ENCODE data around the gene RGMA.

The RGMA gene

GRCh38 chr15:93047621-93048425 lies 41.2 kb downstream of the RGMA start:
- Histone ChIP-seq H3K4me1 (peaks cover 18 to 98% (median 79%) of the 10 kb centered on the region in 10 experiments), H3K9me3 (replicated peaks in 1 of 11) (peaks cover 0 to 12% (median 8%) of the 10 kb centered on the region in 11 experiments; a peak in 12 of 22 replicates), H3K27ac (peak overlapping the region in 9 of 11 experiments; percentile 7 to 75 (median 64); a peak in 16 of 22 replicates), H3K4me3 (no peak overlapping the region), H3K9ac (peak overlapping the region in 8 of 11 experiments; percentile 32 to 58 (median 44); a peak in 13 of 22 replicates), H3K4me2 (peak overlapping the region; percentile 46 to 93 (median 78)), H3K27me3 (0 out of 22 replicates have a peak, but pooled peaks cover 0 to 4% (median 0%) of the 10 kb centered on the region in 11 experiments), H4K20me1 (peaks cover 0 to 86% (median 12%) of the 10 kb centered on the region in 11 experiments; a peak in 13 of 22 replicates), H3K36me3 (peaks cover 0 to 85% (median 48%) of the 10 kb centered on the region in 11 experiments; a peak in 14 of 22 replicates)
- TF ChIP-seq Cebpa-rat (IDR thresholded peaks at IDR 0.05), result no peak

DNA sequence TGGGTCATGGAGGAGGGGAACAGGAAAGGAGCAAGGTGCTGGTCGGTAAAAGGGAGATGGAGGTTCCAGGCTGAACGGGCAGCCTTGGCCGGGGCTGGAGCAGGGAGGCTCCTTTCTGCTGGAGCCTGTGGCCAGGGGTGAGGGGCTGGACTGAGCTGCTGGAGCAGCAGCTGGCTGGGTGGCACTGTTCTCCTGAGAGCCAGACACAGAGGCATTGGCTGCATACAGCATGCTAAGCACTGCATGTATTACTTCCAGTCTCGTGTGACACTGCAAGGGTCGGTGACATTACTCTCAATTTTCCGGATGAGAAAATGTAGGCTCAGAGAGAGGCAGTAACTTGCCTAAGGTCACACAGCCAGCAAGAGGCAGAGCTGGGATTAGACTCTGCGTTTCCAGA lies 42.3 kb downstream of the RGMA start:
- peak overlapping the region in 9 of 11 experiments; percentile 70 to 93 (median 86); a peak in 15 of 22 replicates for H3K4me2 ChIP-seq
- 0 out of 22 replicates have a peak, but pooled peaks cover 0 to 4% (median 0%) of the 10 kb centered on the region in 11 experiments for H3K27me3 ChIP-seq
- peaks cover 0 to 12% (median 8%) of the 10 kb centered on the region in 11 experiments; a peak in 12 of 22 replicates for H3K9me3 ChIP-seq (replicated peaks in 1 of 11)
- no peak overlapping the region for H3K4me3 ChIP-seq
- TF ChIP-seq Cebpa-rat (IDR thresholded peaks at IDR 0.05), result no peak
- peaks cover 27 to 98% (median 89%) of the 10 kb centered on the region in 10 experiments for H3K4me1 ChIP-seq
- peaks cover 0 to 82% (median 45%) of the 10 kb centered on the region in 11 experiments; a peak in 14 of 22 replicates for H3K36me3 ChIP-seq
- H3K27ac ChIP-seq, result peak overlapping the region in 7 of 11 experiments; percentile 46 to 75 (median 66); a peak in 12 of 22 replicates
- H4K20me1 ChIP-seq, result peaks cover 0 to 75% (median 12%) of the 10 kb centered on the region in 11 experiments; a peak in 13 of 22 replicates
- H3K9ac ChIP-seq, result peak overlapping the region in 3 of 11 experiments; percentile 41 to 58 (median 48); a peak in 2 of 22 replicates

GRCh38 chr15:93046120-93046519 lies 42.9 kb downstream of the RGMA start:
- TF ChIP-seq Cebpa-rat (IDR thresholded peaks at IDR 0.05), result no peak
- H3K36me3 ChIP-seq, result peaks cover 0 to 80% (median 39%) of the 10 kb centered on the region in 11 experiments; a peak in 14 of 22 replicates

DNA sequence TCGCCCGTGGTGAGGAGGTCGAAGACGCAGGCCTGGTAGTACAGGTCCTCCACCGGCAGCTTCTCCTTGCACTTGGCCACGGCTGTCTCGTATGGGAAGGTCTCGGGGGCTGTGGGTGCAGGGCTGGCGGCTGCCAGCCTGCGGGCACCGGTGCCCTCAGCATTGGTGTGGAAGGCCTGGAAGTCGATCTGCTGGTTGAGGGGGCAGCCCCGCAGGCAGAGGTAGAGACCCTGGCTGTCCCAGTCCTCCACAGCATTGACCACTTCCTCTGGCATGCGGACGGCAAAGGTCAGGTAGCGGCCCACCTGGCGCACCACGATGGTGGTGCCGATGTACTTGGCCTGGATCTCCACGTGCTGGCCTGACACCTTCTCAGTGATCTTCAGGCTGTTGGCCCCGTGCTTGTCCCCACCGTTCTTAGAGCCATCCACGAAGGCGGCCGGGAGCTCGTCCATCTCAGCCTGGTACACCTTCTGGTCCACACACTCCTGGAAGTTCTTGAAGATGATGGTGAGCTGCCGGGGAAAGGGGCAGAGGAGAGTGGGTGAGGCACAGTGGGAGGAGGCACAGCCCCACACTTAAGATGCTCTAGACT lies 43.7 kb downstream of the RGMA start:
- Histone ChIP-seq H3K4me2 (peak overlapping the region in 7 of 11 experiments; percentile 1 to 68 (median 58); a peak in 7 of 22 replicates), H3K4me1 (peaks cover 36 to 99% (median 92%) of the 10 kb centered on the region in 10 experiments), H3K27ac (peak overlapping the region in 2 of 11 experiments; percentile 45 to 48; a peak in 3 of 22 replicates)

More at GRCh38 chr15:93046120-93046519, 42.9 kb downstream of the RGMA start:
- H3K27me3 ChIP-seq, result 0 out of 22 replicates have a peak, but pooled peaks cover 0 to 4% (median 0%) of the 10 kb centered on the region in 11 experiments
- H3K4me3 ChIP-seq, result no peak overlapping the region
- peaks cover 0 to 12% (median 8%) of the 10 kb centered on the region in 11 experiments; a peak in 12 of 22 replicates for H3K9me3 ChIP-seq (replicated peaks in 1 of 11)
- H3K27ac ChIP-seq, result no peak overlapping the region
- H3K9ac ChIP-seq, result no peak overlapping the region
- H3K4me1 ChIP-seq, result peaks cover 29 to 98% (median 91%) of the 10 kb centered on the region in 10 experiments
- 0 out of 22 replicates have a peak overlapping the region, but pooled peaks of 1 of the 11 experiments have one; percentile 93 for H3K4me2 ChIP-seq
- peaks cover 0 to 69% (median 12%) of the 10 kb centered on the region in 11 experiments; a peak in 13 of 22 replicates for H4K20me1 ChIP-seq

GRCh38 chr15:93044301-93045190 lies 44.5 kb downstream of the RGMA start:
- 0 out of 22 replicates have a peak, but pooled peaks cover 0 to 4% (median 0%) of the 10 kb centered on the region in 11 experiments for H3K27me3 ChIP-seq
- TF ChIP-seq Cebpa-rat (IDR thresholded peaks at IDR 0.05), result no peak
- H3K9ac ChIP-seq, result peak overlapping the region in 6 of 11 experiments; percentile 11 to 51 (median 40); a peak in 7 of 22 replicates
- H3K4me1 ChIP-seq, result peaks cover 41 to 98% (median 92%) of the 10 kb centered on the region in 10 experiments
- H3K4me3 ChIP-seq, result no peak overlapping the region
- H3K9me3 ChIP-seq (replicated peaks in 1 of 11), result peaks cover 0 to 12% (median 8%) of the 10 kb centered on the region in 11 experiments; a peak in 12 of 22 replicates
- peaks cover 0 to 54% (median 7%) of the 10 kb centered on the region in 11 experiments; a peak in 13 of 22 replicates for H4K20me1 ChIP-seq
- peaks cover 0 to 68% (median 30%) of the 10 kb centered on the region in 11 experiments; a peak in 14 of 22 replicates for H3K36me3 ChIP-seq
- H3K4me2 ChIP-seq, result peak overlapping the region in 8 of 11 experiments; percentile 51 to 68 (median 59); a peak in 15 of 22 replicates
- H3K27ac ChIP-seq, result peak overlapping the region in 8 of 11 experiments; percentile 4 to 48 (median 31); a peak in 10 of 22 replicates

More for the DNA sequence above, 43.7 kb downstream of the RGMA start:
- TF ChIP-seq Cebpa-rat (IDR thresholded peaks at IDR 0.05), result no peak
- Histone ChIP-seq H3K36me3 (peaks cover 0 to 75% (median 30%) of the 10 kb centered on the region in 11 experiments; a peak in 14 of 22 replicates), H3K4me3 (no peak overlapping the region), H3K9ac (no peak overlapping the region), H3K27me3 (0 out of 22 replicates have a peak, but pooled peaks cover 0 to 4% (median 0%) of the 10 kb centered on the region in 11 experiments), H3K9me3 (replicated peaks in 1 of 11) (peaks cover 0 to 12% (median 8%) of the 10 kb centered on the region in 11 experiments; a peak in 12 of 22 replicates), H4K20me1 (peaks cover 0 to 61% (median 12%) of the 10 kb centered on the region in 11 experiments; a peak in 13 of 22 replicates)

GRCh38 chr15:93043621-93044300 lies 45.2 kb downstream of the RGMA start:
- H3K27ac ChIP-seq, result peak overlapping the region in 8 of 11 experiments; percentile 4 to 48 (median 31); a peak in 10 of 22 replicates
- peaks cover 0 to 62% (median 30%) of the 10 kb centered on the region in 11 experiments; a peak in 14 of 22 replicates for H3K36me3 ChIP-seq
- H3K27me3 ChIP-seq, result 0 out of 22 replicates have a peak, but pooled peaks cover 0 to 4% (median 0%) of the 10 kb centered on the region in 11 experiments
- peaks cover 36 to 96% (median 89%) of the 10 kb centered on the region in 10 experiments for H3K4me1 ChIP-seq
- H3K4me2 ChIP-seq, result peak overlapping the region in 8 of 11 experiments; percentile 51 to 68 (median 59); a peak in 16 of 22 replicates
- H3K9ac ChIP-seq, result peak overlapping the region in 8 of 11 experiments; percentile 11 to 51 (median 36); a peak in 9 of 22 replicates
- H3K9me3 ChIP-seq (replicated peaks in 1 of 11), result peaks cover 0 to 12% (median 8%) of the 10 kb centered on the region in 11 experiments; a peak in 12 of 22 replicates
- TF ChIP-seq Cebpa-rat (IDR thresholded peaks at IDR 0.05), result no peak
- peaks cover 0 to 46% (median 0%) of the 10 kb centered on the region in 11 experiments; a peak in 8 of 22 replicates for H4K20me1 ChIP-seq
- H3K4me3 ChIP-seq, result no peak overlapping the region
